Measurements from ENCODE around the gene CSNK1G3. TPM values are rescaled to one million over a fixed set of nuclear protein-coding genes. Genes with fewer than 3 reads are reported as not detected.

The CSNK1G3 gene
- total RNA-seq, 2 experiments from 2014 or later: 87.2 to 92.3 TPM

- Histone ChIP-seq H3K36me3 (ENCODE audit: insufficient read depth, low read length) (peaks cover 12% of the 10 kb centered on the region), H3K27me3 (ENCODE audit: control insufficient read depth in 1 of 2, insufficient read depth in 2 of 2, low read length in 2 of 2) (no peaks in the 10 kb centered on the region), H3K4me1 (ENCODE audit: insufficient read depth, low read length) (no peaks in the 10 kb centered on the region), H3K27ac (ENCODE audit: low read depth in 1 of 2, low read length in 2 of 2) (no peak overlapping the region), H3K9me3 (ENCODE audit: control insufficient read depth in 1 of 2, insufficient read depth in 1 of 2, low read length in 2 of 2) (no peaks in the 10 kb centered on the region), H3K4me3 (ENCODE audit: low read length) (no peak overlapping the region)
- no peak overlapping the region for H3K4me3 Mint-ChIP-seq
- ChIA-PET POLR2A (no interaction called here), CTCF (interaction anchor here (1.2 kb wide), 1 partner anchor 52 kb away, joined by 3 read pairs; no protein-coding TSS in a partner anchor)
- peaks cover 52% of the 10 kb centered on the region for H3K36me3 Mint-ChIP-seq (ENCODE audit: low read depth)
- no peak for ATAC-seq (ENCODE audit: poor library complexity)
- no peak for TF ChIP-seq CTCF (IDR thresholded peaks at IDR 0.05)
- no peaks in the 10 kb centered on the region for H3K9me3 Mint-ChIP-seq
- intact Hi-C loops (cut with DNase I, micrococcal nuclease): no loop called here
- peaks cover 13% of the 10 kb centered on the region for H3K4me1 Mint-ChIP-seq (ENCODE audit: low read depth)
- no peaks in the 10 kb centered on the region for H3K27me3 Mint-ChIP-seq
- no peak overlapping the region for H3K27ac Mint-ChIP-seq
- no peak for DNase-seq
Observed at GRCh38 chr5:123559434-123559775, 47.4 kb downstream of the CSNK1G3 start.

GRCh38 chr5:123561230-123561629 is 49.3 kb downstream of the CSNK1G3 start:
- Mint-ChIP-seq H3K27ac (no peak overlapping the region), H3K4me1 (ENCODE audit: low read depth) (peaks cover 23% of the 10 kb centered on the region), H3K36me3 (ENCODE audit: low read depth) (peaks cover 50% of the 10 kb centered on the region), H3K27me3 (no peaks in the 10 kb centered on the region), H3K4me3 (no peak overlapping the region), H3K9me3 (no peaks in the 10 kb centered on the region)
- no peak for TF ChIP-seq CTCF (IDR thresholded peaks at IDR 0.05)
- H3K4me3 ChIP-seq (ENCODE audit: low read length): no peak overlapping the region
- ATAC-seq (ENCODE audit: poor library complexity) (no peak), DNase-seq (no peak)
- peaks cover 12% of the 10 kb centered on the region for H3K36me3 ChIP-seq (ENCODE audit: insufficient read depth, low read length)
- no peaks in the 10 kb centered on the region for H3K4me1 ChIP-seq (ENCODE audit: insufficient read depth, low read length)
- H3K27me3 ChIP-seq (ENCODE audit: control insufficient read depth in 1 of 2, insufficient read depth in 2 of 2, low read length in 2 of 2): no peaks in the 10 kb centered on the region
- no peak overlapping the region for H3K27ac ChIP-seq (ENCODE audit: low read depth in 1 of 2, low read length in 2 of 2)
- POLR2A ChIA-PET: interaction anchor here (2.2 kb wide), 1 partner anchor 137 kb away, joined by 6 read pairs; the partner anchor contains the start of gene CEP120
- no peaks in the 10 kb centered on the region for H3K9me3 ChIP-seq (ENCODE audit: control insufficient read depth in 1 of 2, insufficient read depth in 1 of 2, low read length in 2 of 2)
- intact Hi-C loops (cut with DNase I, micrococcal nuclease): no loop called here
- CTCF ChIA-PET: no interaction called here

- intact Hi-C loops (cut with DNase I, micrococcal nuclease): no loop called here
- Histone ChIP-seq H3K4me3 (ENCODE audit: low read length) (no peak overlapping the region), H3K9me3 (ENCODE audit: control insufficient read depth in 1 of 2, insufficient read depth in 1 of 2, low read length in 2 of 2) (no peaks in the 10 kb centered on the region), H3K4me1 (ENCODE audit: insufficient read depth, low read length) (peaks cover 3% of the 10 kb centered on the region), H3K27me3 (ENCODE audit: control insufficient read depth in 1 of 2, insufficient read depth in 2 of 2, low read length in 2 of 2) (no peaks in the 10 kb centered on the region), H3K27ac (ENCODE audit: low read depth in 1 of 2, low read length in 2 of 2) (no peak overlapping the region), H3K36me3 (ENCODE audit: insufficient read depth, low read length) (peaks cover 1% of the 10 kb centered on the region)
- no peak overlapping the region for H3K27ac Mint-ChIP-seq
- H3K9me3 Mint-ChIP-seq: no peaks in the 10 kb centered on the region
- no peak for TF ChIP-seq CTCF (IDR thresholded peaks at IDR 0.05)
- no peaks in the 10 kb centered on the region for H3K27me3 Mint-ChIP-seq
- ATAC-seq (ENCODE audit: poor library complexity) (no peak), DNase-seq (peak in 1 of 14 experiments; percentile 2)
- ChIA-PET CTCF (no interaction called here), POLR2A (no interaction called here)
- peaks cover 39% of the 10 kb centered on the region for H3K36me3 Mint-ChIP-seq (ENCODE audit: low read depth)
- peaks cover 24% of the 10 kb centered on the region for H3K4me1 Mint-ChIP-seq (ENCODE audit: low read depth)
- H3K4me3 Mint-ChIP-seq: no peak overlapping the region
Observed at GRCh38 chr5:123571927-123572326, 60.0 kb downstream of the CSNK1G3 start.

Data from CD4-positive, alpha-beta T cell (primary cell).